ENCODE measurements around the gene COL3A1. TPM values are rescaled to one million over a fixed set of nuclear protein-coding genes. Genes with fewer than 3 reads are reported as not detected.

COL3A1 gene
- total RNA-seq, 2 donors from 2014 or later: 0.12 TPM; not detected in 1

DNA sequence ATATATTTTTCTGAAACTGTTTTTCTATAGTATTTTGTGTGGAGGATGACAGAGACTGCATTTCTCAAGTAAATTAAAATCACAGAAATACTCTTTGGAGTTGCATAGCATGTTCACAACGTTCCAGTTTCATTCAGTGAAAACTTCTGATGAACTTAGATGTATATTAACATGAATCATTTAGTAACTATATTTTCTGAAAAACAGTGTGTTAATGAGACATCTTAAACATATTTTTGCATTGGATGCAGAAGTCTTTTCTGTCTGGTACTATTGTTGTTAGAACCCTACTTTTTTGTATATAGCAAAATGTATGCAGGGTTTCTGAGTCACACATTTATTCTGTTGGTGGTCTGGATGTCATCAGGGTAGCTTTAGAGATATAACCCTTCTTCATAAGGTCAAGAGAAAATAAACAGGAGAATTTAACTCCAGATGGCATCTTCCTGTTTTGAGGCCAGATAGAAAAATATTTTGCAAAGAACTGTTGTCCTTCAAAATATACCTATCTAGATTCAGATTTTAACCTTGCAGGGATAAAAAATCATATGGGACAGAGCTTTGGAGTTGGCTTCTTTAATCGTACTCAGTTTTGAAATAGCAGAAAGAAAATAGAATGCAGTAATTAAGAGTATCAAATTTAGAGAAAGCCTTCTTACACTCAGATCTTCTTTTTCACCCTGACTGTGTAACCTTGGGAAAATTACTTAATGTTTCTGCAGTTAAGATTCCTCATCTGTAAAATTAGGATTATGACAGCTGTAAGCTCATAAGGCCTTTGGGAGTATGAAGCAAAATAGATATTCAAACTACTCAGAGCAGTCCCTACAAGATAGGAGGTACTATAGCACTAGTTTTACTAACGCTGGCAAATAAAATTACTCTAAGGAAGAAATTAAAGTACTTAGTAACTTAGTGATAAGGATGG, 5.3 kb downstream of the COL3A1 start:
- Mint-ChIP-seq H3K27ac (peak overlapping the region; percentile 89), H3K36me3 (ENCODE audit: insufficient read depth in 2 of 2) (no peaks in the 10 kb centered on the region), H3K4me3 (peak overlapping the region; percentile 67 to 71), H3K4me1 (ENCODE audit: low read depth) (peaks cover 17% of the 10 kb centered on the region), H3K27me3 (ENCODE audit: low read depth) (peaks cover 13% of the 10 kb centered on the region), H3K9me3 (no peaks in the 10 kb centered on the region)
- DNase-seq (no peak), ATAC-seq (replicated peaks in 1 of 2) (peak; percentile 31 to 51)

DNA sequence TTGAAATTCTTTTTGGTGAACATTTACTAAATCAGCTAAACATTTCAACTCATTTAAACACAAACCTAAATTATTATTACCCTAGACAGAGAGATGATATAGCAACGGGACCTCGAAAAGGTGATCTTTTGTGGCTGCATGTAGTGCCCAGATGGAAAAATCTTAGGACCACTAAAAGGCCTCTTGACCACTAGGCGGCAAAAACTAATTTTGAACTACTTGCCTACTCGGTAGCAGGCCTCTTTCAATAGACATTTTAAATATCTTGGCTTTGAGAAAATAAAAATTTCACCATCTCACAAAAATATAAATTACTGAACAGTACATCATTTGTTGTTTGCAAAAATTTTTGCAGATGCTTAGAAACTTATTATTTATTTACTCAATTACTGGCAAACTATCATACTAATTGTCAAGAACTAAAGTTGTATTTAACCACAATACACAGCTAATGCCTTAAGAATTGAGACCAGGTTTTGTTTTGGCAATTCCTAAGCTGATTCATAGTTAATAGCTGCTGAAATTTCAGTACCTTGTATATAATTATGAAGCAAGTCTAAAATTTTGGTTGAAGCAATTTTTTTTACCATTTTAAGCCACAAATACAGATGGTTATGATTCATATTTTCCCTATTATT, 9.4 kb downstream of the COL3A1 start:
- H3K4me3 Mint-ChIP-seq: no peak overlapping the region
- H3K9me3 Mint-ChIP-seq: no peaks in the 10 kb centered on the region
- DNase-seq: no peak
- H3K36me3 Mint-ChIP-seq (ENCODE audit: insufficient read depth in 2 of 2): no peaks in the 10 kb centered on the region
- H3K27ac Mint-ChIP-seq: no peak overlapping the region
- peaks cover 13% of the 10 kb centered on the region for H3K4me1 Mint-ChIP-seq (ENCODE audit: low read depth)
- no peaks in the 10 kb centered on the region for H3K27me3 Mint-ChIP-seq (ENCODE audit: low read depth)
- ATAC-seq (replicated peaks in 1 of 2): no peak

DNA sequence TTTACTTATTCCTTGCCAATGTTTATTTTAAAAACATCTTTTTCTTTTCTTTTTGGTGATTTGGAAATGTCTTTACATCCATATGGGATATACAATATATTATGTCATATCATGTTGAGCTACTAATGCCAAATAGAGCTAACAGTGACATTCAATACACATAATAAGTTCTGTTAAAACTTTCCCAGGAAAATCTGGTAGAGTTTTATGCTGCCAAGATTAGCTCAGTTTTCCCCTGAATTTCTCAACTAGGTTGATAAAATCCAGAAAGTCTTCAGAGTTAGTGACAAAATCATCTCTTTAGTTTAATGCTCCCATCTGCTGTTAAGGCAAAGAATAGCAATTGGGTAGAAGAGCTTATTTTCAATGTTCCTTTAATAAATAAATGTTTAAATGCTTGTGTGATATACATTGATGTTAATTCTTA, 9.9 kb downstream of the COL3A1 start:
- Mint-ChIP-seq H3K27me3 (ENCODE audit: low read depth) (no peaks in the 10 kb centered on the region), H3K4me3 (no peak overlapping the region), H3K9me3 (no peaks in the 10 kb centered on the region), H3K27ac (no peak overlapping the region), H3K36me3 (ENCODE audit: insufficient read depth in 2 of 2) (no peaks in the 10 kb centered on the region), H3K4me1 (ENCODE audit: low read depth) (peaks cover 7% of the 10 kb centered on the region)
- ATAC-seq (replicated peaks in 1 of 2) (no peak), DNase-seq (no peak)

DNA sequence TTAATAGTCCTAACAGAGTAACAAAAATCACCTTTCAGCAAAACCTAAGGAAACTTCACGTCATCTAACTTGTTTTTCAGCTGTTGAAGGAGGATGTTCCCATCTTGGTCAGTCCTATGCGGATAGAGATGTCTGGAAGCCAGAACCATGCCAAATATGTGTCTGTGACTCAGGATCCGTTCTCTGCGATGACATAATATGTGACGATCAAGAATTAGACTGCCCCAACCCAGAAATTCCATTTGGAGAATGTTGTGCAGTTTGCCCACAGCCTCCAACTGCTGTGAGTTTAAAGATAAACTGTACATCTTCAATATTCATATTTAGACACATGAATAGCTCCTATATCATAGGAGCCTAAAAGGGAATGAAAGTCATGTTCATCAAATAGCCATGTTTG, 10.5 kb downstream of the COL3A1 start:
- H3K27me3 Mint-ChIP-seq (ENCODE audit: low read depth): no peaks in the 10 kb centered on the region
- no peak for DNase-seq
- no peak overlapping the region for H3K27ac Mint-ChIP-seq
- no peaks in the 10 kb centered on the region for H3K9me3 Mint-ChIP-seq
- peaks cover 1% of the 10 kb centered on the region for H3K4me1 Mint-ChIP-seq (ENCODE audit: low read depth)
- H3K4me3 Mint-ChIP-seq: no peak overlapping the region
- H3K36me3 Mint-ChIP-seq (ENCODE audit: insufficient read depth in 2 of 2): no peaks in the 10 kb centered on the region
- ATAC-seq (replicated peaks in 1 of 2): no peak

DNA sequence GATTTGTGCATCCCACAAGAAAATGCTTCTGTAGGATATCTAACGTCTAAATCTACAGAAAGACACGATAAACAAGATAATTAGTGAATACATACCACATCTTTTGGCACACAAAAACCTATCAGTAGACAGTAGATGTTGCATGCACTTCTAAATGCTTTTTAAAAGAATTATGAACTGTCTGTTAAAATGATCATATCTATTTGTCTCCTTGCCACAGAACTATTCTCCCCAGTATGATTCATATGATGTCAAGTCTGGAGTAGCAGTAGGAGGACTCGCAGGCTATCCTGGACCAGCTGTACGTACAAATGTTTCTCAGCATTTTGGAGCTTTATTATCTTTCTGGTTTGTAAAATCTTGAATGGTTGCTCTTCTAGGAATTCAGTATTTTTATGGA, 12.7 kb downstream of the COL3A1 start:
- H3K9me3 Mint-ChIP-seq: no peaks in the 10 kb centered on the region
- DNase-seq: no peak
- no peak overlapping the region for H3K4me3 Mint-ChIP-seq
- ATAC-seq (replicated peaks in 1 of 2): no peak
- no peak overlapping the region for H3K27ac Mint-ChIP-seq
- no peaks in the 10 kb centered on the region for H3K27me3 Mint-ChIP-seq (ENCODE audit: low read depth)
- no peaks in the 10 kb centered on the region for H3K36me3 Mint-ChIP-seq (ENCODE audit: insufficient read depth in 2 of 2)
- no peaks in the 10 kb centered on the region for H3K4me1 Mint-ChIP-seq (ENCODE audit: low read depth)

DNA sequence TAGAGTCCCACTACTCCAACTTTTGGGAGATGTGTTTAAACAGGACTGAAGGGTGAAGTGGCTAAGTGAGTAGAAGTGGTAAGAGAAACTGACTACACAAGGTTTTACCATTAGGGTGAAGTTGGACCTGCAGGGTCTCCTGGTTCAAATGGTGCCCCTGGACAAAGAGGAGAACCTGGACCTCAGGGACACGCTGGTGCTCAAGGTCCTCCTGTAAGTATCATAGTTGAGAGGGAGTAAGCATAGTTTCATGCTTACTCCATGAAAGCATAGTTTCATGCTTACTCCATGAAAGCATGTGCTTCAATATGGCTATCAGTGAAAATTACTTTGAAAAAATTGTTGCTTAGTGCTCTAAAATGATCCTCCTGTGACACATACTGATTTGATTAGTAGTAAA, 19.1 kb downstream of the COL3A1 start:
- DNase-seq (no peak), ATAC-seq (replicated peaks in 1 of 2) (no peak)
- Mint-ChIP-seq H3K27me3 (ENCODE audit: low read depth) (no peaks in the 10 kb centered on the region), H3K4me1 (ENCODE audit: low read depth) (no peaks in the 10 kb centered on the region), H3K4me3 (no peak overlapping the region), H3K27ac (no peak overlapping the region), H3K9me3 (no peaks in the 10 kb centered on the region), H3K36me3 (ENCODE audit: insufficient read depth in 2 of 2) (no peaks in the 10 kb centered on the region)

DNA sequence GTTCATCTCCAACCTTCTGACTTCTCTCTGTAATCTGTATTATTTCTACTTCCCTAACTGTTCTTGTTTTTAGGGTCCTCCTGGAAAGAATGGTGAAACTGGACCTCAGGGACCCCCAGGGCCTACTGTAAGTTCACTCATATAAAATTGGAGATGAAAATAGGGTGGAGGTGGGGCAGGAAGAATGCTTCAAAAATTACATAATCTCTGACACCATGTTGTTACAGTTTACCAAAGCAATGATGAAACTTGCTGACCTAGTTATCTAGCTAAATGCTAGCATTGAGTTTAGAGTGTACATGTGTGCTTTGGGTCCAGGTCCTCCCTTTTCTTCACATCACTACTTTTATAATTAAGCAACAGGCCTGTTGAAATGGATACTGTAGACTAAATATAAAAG, 23.1 kb downstream of the COL3A1 start:
- H3K36me3 Mint-ChIP-seq (ENCODE audit: insufficient read depth in 2 of 2): no peaks in the 10 kb centered on the region
- H3K27me3 Mint-ChIP-seq (ENCODE audit: low read depth): no peaks in the 10 kb centered on the region
- H3K4me1 Mint-ChIP-seq (ENCODE audit: low read depth): no peaks in the 10 kb centered on the region
- no peak overlapping the region for H3K4me3 Mint-ChIP-seq
- no peak for ATAC-seq (replicated peaks in 1 of 2)
- no peak for DNase-seq
- no peaks in the 10 kb centered on the region for H3K9me3 Mint-ChIP-seq
- H3K27ac Mint-ChIP-seq: no peak overlapping the region

DNA sequence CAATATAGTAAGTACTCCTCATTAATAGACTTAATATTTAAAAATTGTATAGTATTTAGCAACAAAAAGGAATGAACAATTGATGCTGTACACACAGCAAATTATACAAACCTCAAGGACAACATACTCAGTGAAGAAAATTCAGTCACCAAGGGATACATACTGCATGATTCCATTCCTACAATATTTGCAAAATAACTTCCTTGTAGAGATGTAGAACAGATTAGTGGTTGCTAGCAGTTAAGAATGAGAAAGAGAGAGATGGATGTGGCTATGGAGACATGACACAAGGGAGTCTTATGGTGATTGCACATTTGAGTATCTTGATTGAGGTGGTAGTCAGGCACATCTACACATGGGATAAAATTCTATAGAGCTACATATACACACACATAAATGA, 26.0 kb downstream of the COL3A1 start:
- ATAC-seq (replicated peaks in 1 of 2): no peak
- H3K9me3 Mint-ChIP-seq: no peaks in the 10 kb centered on the region
- H3K4me1 Mint-ChIP-seq (ENCODE audit: low read depth): no peaks in the 10 kb centered on the region
- H3K27ac Mint-ChIP-seq: no peak overlapping the region
- no peaks in the 10 kb centered on the region for H3K36me3 Mint-ChIP-seq (ENCODE audit: insufficient read depth in 2 of 2)
- no peak overlapping the region for H3K4me3 Mint-ChIP-seq
- DNase-seq: no peak
- no peaks in the 10 kb centered on the region for H3K27me3 Mint-ChIP-seq (ENCODE audit: low read depth)

DNA sequence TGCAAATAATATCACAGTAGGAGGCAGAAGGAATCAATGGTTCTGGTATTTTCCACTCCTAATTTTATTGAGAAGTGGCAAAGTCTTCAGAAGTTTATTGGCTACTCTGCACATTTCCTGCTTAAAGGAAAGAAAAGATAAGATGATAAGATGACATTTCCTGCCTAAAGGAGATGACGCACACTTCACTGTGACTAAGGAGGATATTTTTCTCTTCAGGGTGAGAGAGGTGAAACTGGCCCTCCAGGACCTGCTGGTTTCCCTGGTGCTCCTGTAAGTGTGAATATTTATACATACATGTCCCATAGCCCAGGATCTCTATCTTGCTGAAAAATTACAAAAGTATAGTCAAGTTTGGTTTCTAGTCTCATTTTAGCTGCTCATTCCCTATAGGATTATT, 27.9 kb downstream of the COL3A1 start:
- no peak for DNase-seq
- Mint-ChIP-seq H3K4me1 (ENCODE audit: low read depth) (no peaks in the 10 kb centered on the region), H3K27ac (no peak overlapping the region), H3K9me3 (no peaks in the 10 kb centered on the region), H3K36me3 (ENCODE audit: insufficient read depth in 2 of 2) (no peaks in the 10 kb centered on the region), H3K4me3 (no peak overlapping the region), H3K27me3 (ENCODE audit: low read depth) (peaks cover 5% of the 10 kb centered on the region)
- ATAC-seq (replicated peaks in 1 of 2): peak; percentile 34 to 43

DNA sequence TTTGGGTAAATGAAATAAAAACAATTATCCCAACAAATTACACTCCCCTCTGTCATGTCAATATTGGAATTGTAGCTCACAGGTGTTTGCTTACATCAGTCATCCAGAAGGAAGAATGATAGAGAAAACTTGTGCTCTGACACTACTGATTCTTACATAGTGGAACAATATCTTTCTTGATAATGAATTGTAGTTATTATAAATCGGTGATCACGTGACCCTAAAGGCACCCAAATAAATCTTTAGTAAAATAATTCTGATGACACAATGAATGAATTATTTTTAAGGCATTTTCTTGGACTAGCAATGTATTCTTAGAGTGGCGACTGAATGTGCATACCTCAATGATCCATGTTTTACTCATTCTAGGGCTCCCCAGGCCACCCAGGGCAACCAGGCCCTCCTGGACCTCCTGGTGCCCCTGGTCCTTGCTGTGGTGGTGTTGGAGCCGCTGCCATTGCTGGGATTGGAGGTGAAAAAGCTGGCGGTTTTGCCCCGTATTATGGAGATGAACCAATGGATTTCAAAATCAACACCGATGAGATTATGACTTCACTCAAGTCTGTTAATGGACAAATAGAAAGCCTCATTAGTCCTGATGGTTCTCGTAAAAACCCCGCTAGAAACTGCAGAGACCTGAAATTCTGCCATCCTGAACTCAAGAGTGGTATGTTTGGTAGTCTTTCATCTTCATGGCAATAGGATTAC, 34.5 kb downstream of the COL3A1 start:
- peaks cover 5% of the 10 kb centered on the region for H3K27me3 Mint-ChIP-seq (ENCODE audit: low read depth)
- no peaks in the 10 kb centered on the region for H3K36me3 Mint-ChIP-seq (ENCODE audit: insufficient read depth in 2 of 2)

DNA sequence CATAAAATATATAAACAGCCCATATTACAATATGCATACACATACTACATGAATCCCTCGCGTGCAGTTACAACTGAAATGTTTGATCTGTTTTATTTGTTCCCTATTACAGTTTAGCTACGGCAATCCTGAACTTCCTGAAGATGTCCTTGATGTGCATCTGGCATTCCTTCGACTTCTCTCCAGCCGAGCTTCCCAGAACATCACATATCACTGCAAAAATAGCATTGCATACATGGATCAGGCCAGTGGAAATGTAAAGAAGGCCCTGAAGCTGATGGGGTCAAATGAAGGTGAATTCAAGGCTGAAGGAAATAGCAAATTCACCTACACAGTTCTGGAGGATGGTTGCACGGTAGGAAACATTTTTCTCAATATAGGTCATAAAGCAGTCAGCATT, 36.4 kb downstream of the COL3A1 start:
- ATAC-seq (replicated peaks in 1 of 2): no peak

More for the DNA sequence above, 34.5 kb downstream of the COL3A1 start:
- DNase-seq (no peak), ATAC-seq (replicated peaks in 1 of 2) (no peak)
- Mint-ChIP-seq H3K4me3 (no peak overlapping the region), H3K9me3 (no peaks in the 10 kb centered on the region), H3K4me1 (ENCODE audit: low read depth) (no peaks in the 10 kb centered on the region), H3K27ac (no peak overlapping the region)

DNA sequence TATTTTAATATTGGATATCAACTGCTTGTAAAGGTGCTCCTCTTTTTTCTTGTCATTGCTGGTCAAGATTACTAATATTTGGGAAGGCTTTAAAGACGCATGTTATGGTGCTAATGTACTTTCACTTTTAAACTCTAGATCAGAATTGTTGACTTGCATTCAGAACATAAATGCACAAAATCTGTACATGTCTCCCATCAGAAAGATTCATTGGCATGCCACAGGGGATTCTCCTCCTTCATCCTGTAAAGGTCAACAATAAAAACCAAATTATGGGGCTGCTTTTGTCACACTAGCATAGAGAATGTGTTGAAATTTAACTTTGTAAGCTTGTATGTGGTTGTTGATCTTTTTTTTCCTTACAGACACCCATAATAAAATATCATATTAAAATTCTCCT, 38.2 kb downstream of the COL3A1 start:
- DNase-seq: no peak
- H3K9me3 Mint-ChIP-seq: no peaks in the 10 kb centered on the region
- H3K27ac Mint-ChIP-seq: no peak overlapping the region
- H3K4me1 Mint-ChIP-seq (ENCODE audit: low read depth): no peaks in the 10 kb centered on the region
- ATAC-seq (replicated peaks in 1 of 2): no peak
- no peaks in the 10 kb centered on the region for H3K36me3 Mint-ChIP-seq (ENCODE audit: insufficient read depth in 2 of 2)
- peaks cover 11% of the 10 kb centered on the region for H3K27me3 Mint-ChIP-seq (ENCODE audit: low read depth)
- H3K4me3 Mint-ChIP-seq: no peak overlapping the region

More for the DNA sequence above, 36.4 kb downstream of the COL3A1 start:
- DNase-seq: no peak
- H3K4me3 Mint-ChIP-seq: no peak overlapping the region
- H3K9me3 Mint-ChIP-seq: no peaks in the 10 kb centered on the region
- H3K27ac Mint-ChIP-seq: no peak overlapping the region
- no peaks in the 10 kb centered on the region for H3K36me3 Mint-ChIP-seq (ENCODE audit: insufficient read depth in 2 of 2)
- H3K27me3 Mint-ChIP-seq (ENCODE audit: low read depth): peaks cover 5% of the 10 kb centered on the region
- no peaks in the 10 kb centered on the region for H3K4me1 Mint-ChIP-seq (ENCODE audit: low read depth)

DNA sequence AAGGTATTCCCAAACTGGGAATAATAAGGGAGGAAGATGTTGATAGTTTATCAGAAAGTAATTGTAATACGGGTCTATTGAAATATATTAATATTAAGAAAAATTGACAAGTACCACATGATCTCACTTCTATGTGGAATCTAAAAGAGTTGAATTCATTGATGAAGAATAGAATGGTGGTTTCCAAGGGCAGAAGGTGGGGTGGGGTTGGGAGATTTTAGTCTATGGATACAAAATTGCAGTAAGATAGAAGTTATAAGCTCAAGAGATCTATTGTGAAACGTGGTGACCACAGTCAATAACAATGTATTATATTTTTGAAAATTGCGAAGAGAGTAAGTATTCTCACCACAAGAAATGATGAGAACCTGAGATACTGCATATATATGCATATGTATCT, 38.9 kb downstream of the COL3A1 start:
- Mint-ChIP-seq H3K9me3 (no peaks in the 10 kb centered on the region), H3K4me1 (ENCODE audit: low read depth) (no peaks in the 10 kb centered on the region), H3K27me3 (ENCODE audit: low read depth) (peaks cover 17% of the 10 kb centered on the region), H3K4me3 (no peak overlapping the region), H3K36me3 (ENCODE audit: insufficient read depth in 2 of 2) (no peaks in the 10 kb centered on the region), H3K27ac (no peak overlapping the region)
- DNase-seq (no peak), ATAC-seq (replicated peaks in 1 of 2) (no peak)
